ENCODE data around the gene CCR7. TPM values are rescaled to one million over a fixed set of nuclear protein-coding genes. Genes with fewer than 3 reads are reported as not detected.
A peak's percentile ranks its signal among the peaks of the same experiment; 100 is the strongest.
"Not testable (repeated sequence)": the region's sequence is repeated elsewhere in the genome, so short reads cannot be mapped to it uniquely, and the experiment has no call there.

The CCR7 gene
- polyA plus RNA-seq, 1 donor: 0.20 TPM

- DNase-seq: no peak
Observed at GRCh38 chr17:40551091-40551878, 14.0 kb downstream of the CCR7 start.

- DNase-seq: no peak
Observed at GRCh38 chr17:40550608-40551007, 14.7 kb downstream of the CCR7 start.

- no peak for DNase-seq
Observed at GRCh38 chr17:40548982-40549685, 16.1 kb downstream of the CCR7 start.

DNA sequence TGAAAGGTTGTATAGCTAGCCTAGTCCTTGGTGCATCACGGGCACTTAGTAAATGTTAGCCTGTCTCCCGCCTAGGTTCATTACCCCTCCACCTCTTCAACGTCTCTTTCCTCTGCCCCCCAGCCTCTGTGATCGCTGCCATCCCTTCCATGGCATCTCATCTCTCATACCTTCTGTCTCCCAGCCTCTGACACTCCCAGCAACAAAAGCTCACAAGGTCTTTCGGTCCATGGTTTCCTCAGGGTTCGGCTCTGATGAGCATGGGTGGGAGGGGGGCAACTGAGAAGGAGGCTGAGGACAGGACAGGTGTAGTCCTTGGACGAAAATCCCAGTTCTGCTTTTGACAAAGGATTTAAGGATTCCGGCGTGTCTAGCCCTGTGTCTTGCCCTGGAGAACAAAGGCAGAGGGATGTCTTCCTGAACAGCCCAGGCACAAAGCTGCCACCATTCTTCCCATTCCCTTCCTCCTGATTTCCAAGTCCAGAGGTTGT is 16.7 kb downstream of the CCR7 start:
- no peak for DNase-seq

- DNase-seq: no peak
Observed at GRCh38 chr17:40547785-40548478, 17.3 kb downstream of the CCR7 start.

DNA sequence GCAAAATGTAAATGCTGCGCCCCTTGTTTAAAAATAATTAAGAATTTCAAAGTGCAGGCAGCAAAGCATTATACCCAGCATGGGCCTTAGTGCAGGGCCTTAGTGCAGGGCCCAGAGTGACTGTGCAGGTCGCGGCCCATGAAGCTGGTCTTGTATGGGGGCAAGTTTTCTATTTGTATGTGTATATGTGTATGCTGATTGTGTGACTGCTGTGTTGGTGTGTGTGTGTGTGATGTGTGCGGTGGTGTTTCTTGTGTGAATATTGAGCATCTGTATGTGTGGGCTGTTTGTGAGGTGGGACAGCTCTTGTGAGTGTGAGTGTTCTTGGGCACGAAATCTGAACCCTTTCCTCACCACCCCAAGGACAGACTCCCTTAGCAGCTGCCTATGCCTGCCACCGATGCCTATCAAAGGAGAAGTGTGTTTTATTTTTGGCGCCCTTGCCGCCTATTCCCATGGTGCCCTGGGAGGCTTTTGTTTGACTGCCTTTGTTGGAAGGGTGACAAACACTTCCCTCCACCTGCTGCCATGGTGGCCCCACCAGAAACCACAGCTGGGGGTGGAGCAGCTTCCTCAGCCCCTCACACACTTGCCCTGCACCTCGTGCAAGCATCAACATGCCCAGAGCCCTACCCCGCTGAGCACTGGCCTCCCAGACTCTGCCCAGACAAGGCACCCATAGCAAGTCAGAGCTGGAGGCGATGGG is 18.0 kb downstream of the CCR7 start:
- no peak for DNase-seq

DNA sequence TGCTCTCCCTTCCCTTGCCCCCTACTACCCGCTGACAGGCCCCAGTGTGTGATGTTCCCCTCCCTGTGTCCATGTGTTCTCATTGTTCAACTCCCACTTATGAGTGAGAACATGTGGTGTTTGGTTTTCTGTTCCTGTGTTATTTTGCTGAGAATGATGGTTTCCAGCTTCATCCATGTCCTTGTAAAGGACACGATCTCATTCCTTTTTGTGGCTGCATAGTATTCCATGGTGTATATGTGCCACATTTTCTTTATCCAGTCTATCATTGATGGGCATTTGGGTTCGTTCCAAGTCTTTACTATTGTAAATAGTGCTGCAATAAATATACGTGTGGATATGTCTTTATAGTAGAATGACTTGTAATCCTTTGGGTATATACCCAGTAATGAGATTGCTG is 18.8 kb downstream of the CCR7 start:
- not testable (repeated sequence) for DNase-seq

- no peak for DNase-seq
Observed at GRCh38 chr17:40545660-40546059, 19.6 kb downstream of the CCR7 start.

GRCh38 chr17:40542558-40543411 is 22.5 kb downstream of the CCR7 start:
- peak; percentile 80 for DNase-seq

- no peak for DNase-seq
Observed at GRCh38 chr17:40541873-40542557, 23.3 kb downstream of the CCR7 start.

- no peak for DNase-seq
Observed at GRCh38 chr17:40541060-40541872, 24.0 kb downstream of the CCR7 start.

- no peak for DNase-seq
Observed at GRCh38 chr17:40540448-40540847, 24.8 kb downstream of the CCR7 start.

DNA sequence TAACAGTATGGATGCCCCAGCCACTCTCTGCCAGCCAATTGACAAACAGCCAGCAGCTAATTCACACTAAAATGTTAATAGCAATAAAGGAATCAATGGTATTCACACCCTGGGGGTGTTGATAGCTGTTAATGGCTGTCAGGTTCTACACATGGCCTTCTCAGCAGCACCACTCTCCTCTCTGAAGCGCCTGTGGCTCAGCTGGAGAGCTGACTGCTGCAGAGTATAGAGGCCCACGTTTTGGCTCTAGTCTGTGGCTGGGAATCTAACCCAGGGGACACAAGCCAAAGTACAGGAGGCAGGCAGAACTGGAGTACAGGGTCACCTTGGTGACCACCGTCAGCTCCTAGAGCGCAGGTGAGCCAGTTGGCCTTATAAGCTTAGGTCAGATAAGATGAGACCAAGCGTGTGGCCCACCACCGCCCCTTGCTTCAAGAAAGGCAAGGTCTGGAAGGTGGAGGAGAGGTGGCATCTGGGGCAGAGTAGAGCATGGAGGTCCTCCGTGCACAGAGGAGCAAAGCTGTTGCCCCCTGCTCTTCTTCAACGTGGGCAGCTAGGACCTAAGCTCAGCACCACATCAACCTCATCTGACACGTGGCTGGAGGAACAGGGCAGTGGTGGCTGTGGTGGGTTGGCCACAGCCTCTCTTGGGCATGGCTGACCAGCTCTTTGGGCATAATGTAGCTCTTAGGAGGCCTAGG is 25.4 kb downstream of the CCR7 start:
- no peak for DNase-seq

DNA sequence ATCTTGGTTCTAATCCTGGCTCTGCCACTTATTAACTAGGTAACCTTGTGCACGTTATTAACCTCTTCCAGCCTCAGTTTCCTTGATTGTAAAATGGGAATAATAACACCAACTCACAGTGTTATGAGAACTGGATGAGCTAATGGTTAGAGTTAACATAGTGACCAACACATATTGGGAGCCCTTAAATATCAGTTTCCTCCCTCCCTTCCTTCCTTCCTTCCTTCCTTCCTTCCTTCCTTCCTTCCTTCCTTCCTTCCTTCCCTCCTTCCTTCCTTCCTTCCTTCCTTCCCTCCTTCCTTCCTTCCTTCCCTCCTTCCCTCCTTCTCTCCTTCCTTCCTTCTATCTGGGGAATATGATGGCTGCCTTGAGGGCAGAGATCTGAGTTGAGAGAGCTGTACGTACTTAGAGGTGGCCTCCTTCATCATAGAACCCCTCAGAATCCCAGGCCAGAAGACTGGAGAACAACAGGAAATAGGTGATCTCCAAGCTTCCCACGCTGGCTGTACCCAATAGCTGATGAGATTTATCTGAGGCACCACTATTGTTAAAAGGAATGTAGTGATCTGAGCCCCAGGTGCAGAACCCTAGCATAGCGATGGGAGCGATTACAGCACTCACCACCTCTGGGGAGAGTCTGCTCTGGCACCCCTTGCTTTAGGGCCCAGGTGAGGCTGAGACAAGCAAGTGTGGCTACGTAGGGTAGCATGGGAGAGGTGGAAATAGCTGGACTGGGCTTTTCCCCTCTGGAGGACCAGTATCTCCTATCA is 26.2 kb downstream of the CCR7 start:
- no peak for DNase-seq

GRCh38 chr17:40538019-40538935 is 27.0 kb downstream of the CCR7 start:
- no peak for DNase-seq

DNA sequence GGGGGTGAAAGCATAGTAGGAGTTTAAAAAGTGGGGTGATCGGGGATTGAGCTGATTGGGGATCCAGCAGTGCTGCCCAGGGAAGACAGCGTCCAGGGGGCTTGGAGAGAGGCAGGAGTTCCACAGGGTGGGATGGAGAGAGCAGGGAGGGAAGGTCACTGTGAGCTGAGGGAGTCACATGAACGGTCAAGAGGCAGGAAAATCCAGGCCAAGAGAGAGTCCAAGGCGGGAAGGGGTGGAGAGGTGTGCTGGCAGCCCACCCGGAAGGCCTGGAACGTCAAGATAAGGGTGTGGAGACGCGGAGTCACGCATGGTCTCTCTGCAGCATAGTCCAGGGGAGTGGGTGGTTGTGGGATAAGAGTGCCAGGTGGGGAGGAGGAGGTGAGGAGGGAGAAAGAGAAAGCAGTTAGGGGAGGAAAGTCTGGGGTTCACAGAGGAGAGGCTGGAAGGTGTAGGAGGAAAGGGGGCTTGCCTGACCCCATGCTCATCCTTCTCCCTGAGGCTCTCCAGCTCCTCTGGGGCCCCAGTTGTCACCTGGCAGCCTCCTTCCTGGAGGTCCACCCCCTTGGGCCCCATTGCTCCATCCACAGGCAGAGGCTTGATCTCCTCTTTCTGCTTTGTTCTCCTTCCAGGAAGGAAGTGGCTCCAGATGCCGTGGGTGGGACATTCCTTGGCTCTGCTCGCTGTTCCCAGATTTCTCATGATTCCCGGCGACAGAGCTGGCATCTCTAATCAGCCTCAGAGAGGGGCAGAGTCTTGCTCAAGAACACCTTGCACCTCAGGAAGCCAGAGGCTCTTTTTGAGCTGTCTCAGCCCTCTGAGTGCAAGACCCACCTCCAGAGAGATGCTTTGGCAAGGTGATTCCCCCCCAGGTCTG is 28.7 kb downstream of the CCR7 start:
- no peak for DNase-seq

Data from left kidney (tissue), 2 donors.